Upper lobe of right lung (tissue), 1 donor: Measurements from ENCODE around the gene ATP5F1D. TPM values are rescaled to one million over a fixed set of nuclear protein-coding genes. Genes with fewer than 3 reads are reported as not detected.

Experiments used
- ATAC-seq: fragments of 200-7000 bp; cut with Tn5 transposase; one replicate; pipeline ENCODE4 v1.9.1; 2020; ENCODE audit warnings: mild to moderate bottlenecking, moderate library complexity
- DNase-seq: peaks from one replicate; pipeline ENCODE4 v3.0.0-alpha.2; 2020
- H3K27ac ChIP-seq: fragments of 200-600 bp; one replicate; pipeline ENCODE4 v1.8.0; 2022
- H3K27me3 ChIP-seq: fragments of 200-600 bp; one replicate; pipeline ENCODE4 v1.8.0; 2022; ENCODE audit warnings: mild to moderate bottlenecking
- H3K36me3 ChIP-seq: fragments of 200-600 bp; one replicate; pipeline ENCODE4 v1.8.0; 2022
- H3K4me1 ChIP-seq: fragments of 200-600 bp; one replicate; pipeline ENCODE4 v1.8.0; 2022
- H3K4me3 ChIP-seq: fragments of 200-600 bp; one replicate; pipeline ENCODE4 v1.8.0; 2022; ENCODE audit warnings: mild to moderate bottlenecking
- H3K9me3 ChIP-seq: fragments of 200-600 bp; one replicate; pipeline ENCODE4 v1.8.0; 2022
- CTCF ChIP-seq: fragments of 200-600 bp; IDR thresholded peaks from one replicate; pipeline ENCODE4 v1.8.0; 2022; ENCODE audit warnings: antibody characterized with exemption
- intact Hi-C: fragments of 100-400 bp; cut with DNase I; formaldehyde crosslinking; loops from one replicate; pipeline ENCODE4 v1.11.0; 2022
- total RNA-seq: library from RNA; stranded (reverse); fragmentation: NEBNext Ultra II Directional; extraction: Animal tissue kit (Norgen Biotek cat#: 25700); gene quantifications from one replicate; pipeline ENCODE4 v1.2.1, GENCODE V29; 2021
- donor health status: DM: no; HTN: yes; CAD: no; lungs with severe emphysema.

The ATP5F1D gene
- total RNA-seq, 1 donor from 2014 or later, result 126 TPM

DNA sequence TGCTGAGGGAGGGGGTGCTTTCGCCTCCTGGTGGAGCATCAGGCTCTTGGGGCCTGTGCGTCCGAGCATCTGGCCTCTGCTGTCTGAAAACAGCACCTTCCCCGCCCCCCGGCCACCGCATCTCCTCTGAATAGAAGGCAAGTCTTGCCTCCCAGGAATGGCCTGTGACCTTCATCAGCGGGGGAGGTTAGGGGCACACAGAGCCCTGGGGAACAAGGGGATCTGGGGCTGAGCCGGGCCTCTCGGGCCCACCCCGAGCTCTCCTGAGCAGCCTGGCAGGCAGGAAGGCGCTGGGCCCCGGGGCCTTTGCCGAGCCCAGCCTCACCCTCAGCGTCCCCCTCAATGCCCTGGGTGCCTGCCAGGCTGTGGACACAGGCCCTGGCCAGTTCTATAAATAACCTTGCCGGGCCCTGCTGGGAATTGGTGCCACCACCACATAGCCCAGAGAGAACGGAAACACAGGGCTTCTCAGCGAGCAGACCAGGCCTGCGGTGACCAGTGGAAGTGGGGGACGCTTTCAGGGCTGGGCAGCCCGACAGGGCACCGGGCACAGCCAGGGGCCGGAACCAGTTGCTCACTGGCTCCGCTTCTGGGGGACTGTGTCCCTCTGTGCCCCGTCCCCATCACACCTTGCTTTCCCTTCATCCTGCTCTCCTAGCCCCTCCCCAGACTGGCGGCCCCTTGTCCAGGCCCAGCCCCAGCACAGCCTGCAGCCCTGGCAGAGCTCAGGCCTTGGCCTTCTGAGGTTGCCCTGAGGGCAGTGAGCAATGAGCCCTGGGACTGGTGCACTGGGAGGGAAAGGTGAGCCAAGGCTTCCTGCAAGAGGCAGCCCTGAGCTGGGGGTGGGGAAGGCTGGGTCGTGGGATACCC lies 26.5 kb upstream of the ATP5F1D start:
- peak; percentile 53 for ATAC-seq
- H3K9me3 ChIP-seq, result no peaks in the 10 kb centered on the region
- intact Hi-C loops, result no loop called here
- H3K4me1 ChIP-seq, result peaks cover 56% of the 10 kb centered on the region
- no peaks in the 10 kb centered on the region for H3K27me3 ChIP-seq
- TF ChIP-seq CTCF, result no peak
- peak; percentile 83 for DNase-seq
- peaks cover 8% of the 10 kb centered on the region for H3K36me3 ChIP-seq
- H3K4me3 ChIP-seq, result no peak overlapping the region
- H3K27ac ChIP-seq, result peak overlapping the region; percentile 80

GRCh38 chr19:1216756-1217155 lies 24.8 kb upstream of the ATP5F1D start:
- Histone ChIP-seq H3K4me1 (peaks cover 46% of the 10 kb centered on the region), H3K27ac (no peak overlapping the region), H3K27me3 (no peaks in the 10 kb centered on the region), H3K36me3 (peaks cover 21% of the 10 kb centered on the region), H3K9me3 (no peaks in the 10 kb centered on the region), H3K4me3 (no peak overlapping the region)
- intact Hi-C loops, result no loop called here
- TF ChIP-seq CTCF, result no peak
- no peak for DNase-seq
- ATAC-seq, result no peak

GRCh38 chr19:1217366-1217765 lies 24.2 kb upstream of the ATP5F1D start:
- ATAC-seq, result no peak
- intact Hi-C loops, result no loop called here
- Histone ChIP-seq H3K9me3 (no peaks in the 10 kb centered on the region), H3K4me3 (no peak overlapping the region), H3K36me3 (peaks cover 27% of the 10 kb centered on the region), H3K27ac (no peak overlapping the region), H3K27me3 (no peaks in the 10 kb centered on the region), H3K4me1 (peaks cover 40% of the 10 kb centered on the region)
- TF ChIP-seq CTCF, result no peak
- DNase-seq, result no peak

DNA sequence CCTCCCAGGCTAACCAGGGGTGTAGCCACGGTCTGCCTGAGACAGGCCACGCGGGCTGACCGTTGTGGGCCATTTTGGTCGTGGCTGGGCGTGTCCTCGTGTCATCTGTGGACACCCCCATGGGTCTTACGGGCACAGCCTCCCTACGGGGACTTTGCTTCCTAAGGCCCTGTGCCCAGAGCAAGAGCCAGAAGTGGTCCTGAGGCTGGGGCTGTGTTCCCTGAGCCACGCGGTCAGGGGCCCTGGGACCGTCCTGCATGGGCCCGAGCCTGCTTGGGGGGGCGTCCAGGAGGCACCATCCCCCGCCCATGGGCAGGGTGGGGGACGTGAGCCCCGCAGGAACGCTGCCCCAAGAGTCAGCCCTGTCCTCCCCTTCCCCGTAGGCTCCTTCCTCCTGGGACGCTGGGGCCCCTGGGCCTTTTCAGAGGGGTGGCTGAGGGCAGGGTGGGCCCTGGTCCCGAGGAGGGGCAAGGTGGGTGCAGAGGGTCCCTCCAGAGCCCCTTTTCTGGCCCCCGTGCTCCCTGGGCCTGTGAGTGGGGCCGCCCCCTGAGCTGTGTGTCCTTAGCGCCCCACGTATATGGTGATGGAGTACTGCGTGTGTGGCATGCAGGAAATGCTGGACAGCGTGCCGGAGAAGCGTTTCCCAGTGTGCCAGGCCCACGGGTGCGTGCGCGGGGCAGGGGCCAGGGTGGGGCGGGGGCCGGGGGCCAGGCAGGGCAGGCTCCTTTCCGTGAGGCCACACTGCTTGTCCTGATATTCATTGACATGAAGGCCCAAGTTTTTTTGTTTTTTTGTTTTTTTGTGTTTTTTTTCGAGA lies 22.6 kb upstream of the ATP5F1D start:
- ATAC-seq (no peak), DNase-seq (no peak)
- Histone ChIP-seq H3K4me1 (peaks cover 30% of the 10 kb centered on the region), H3K9me3 (no peaks in the 10 kb centered on the region), H3K27me3 (no peaks in the 10 kb centered on the region), H3K36me3 (peaks cover 38% of the 10 kb centered on the region), H3K4me3 (no peak overlapping the region), H3K27ac (peak overlapping the region; percentile 42)
- TF ChIP-seq CTCF, result no peak
- intact Hi-C loops, result no loop called here

DNA sequence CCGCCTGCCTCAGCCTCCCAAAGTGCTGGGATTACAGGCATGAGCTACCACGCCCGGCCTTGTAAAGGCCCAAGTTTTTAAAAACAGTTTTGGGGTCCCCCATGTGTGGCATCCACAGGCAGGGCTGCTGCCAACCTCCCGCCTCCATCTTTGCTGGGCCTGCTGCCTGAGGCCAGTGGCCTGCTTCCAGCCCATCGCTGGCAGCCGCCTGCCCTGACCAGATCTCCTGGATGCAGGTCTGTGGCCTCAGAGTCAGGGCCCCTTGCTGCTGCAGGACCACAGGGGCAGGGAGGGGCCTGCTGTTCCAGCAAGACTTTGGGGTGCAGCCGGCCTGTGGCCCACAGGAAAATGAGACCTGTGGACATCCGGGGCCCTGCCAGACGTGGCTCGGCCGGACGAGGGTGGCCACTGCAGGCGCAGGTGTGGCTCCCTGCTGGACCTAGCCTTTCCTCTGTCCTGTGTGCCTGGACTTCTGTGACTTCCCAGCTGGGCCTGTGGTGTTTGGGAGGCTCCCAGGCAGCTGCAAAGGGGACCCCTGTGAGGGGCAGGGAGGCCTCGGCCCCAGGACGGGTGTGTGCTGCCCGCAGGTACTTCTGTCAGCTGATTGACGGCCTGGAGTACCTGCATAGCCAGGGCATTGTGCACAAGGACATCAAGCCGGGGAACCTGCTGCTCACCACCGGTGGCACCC lies 21.6 kb upstream of the ATP5F1D start:
- no peaks in the 10 kb centered on the region for H3K9me3 ChIP-seq
- peaks cover 20% of the 10 kb centered on the region for H3K4me1 ChIP-seq
- H3K36me3 ChIP-seq, result peaks cover 44% of the 10 kb centered on the region
- H3K27ac ChIP-seq, result no peak overlapping the region
- intact Hi-C loops, result no loop called here
- H3K4me3 ChIP-seq, result no peak overlapping the region
- DNase-seq (no peak), ATAC-seq (no peak)
- no peaks in the 10 kb centered on the region for H3K27me3 ChIP-seq
- TF ChIP-seq CTCF, result no peak
